UCSD-AML1 (cell line): ENCODE results near the gene ADORA1.

Experiments used
- DNase-seq: peaks from one replicate; lab custom pipeline; 2025; ENCODE audit not compliant: unreplicated experiment; lab: John Stamatoyannopoulos, UW

ADORA1 gene

DNA sequence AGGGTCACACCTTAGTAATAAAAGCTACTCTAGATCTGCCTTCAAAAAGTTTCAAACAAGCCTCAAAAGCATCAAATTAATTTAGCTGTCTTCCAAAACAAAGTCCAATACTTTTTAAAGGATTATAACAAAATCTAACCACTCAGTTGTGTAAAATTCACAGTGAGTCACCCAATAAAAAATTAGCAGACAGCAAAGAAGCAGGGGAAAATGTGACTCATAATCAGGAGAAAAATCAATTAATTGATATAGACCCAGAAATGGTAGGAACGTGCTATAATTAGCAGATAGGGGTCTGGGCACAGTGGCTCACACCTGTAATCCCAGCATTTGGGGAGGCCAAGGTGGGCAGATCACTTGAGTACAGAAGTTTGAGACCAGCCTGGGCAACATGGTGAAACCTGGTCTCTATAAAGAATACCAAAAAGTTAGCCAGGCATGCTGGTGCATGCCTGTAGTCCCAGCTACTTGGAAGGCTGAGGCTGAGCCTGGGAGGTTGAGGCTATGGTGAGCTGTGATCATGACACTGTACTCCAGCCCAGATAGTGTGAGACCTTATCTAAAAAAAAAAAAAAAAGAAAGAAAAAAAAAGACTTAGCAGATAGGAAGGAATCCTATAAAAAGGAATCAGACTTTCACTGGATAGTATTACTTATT is 33.6 kb upstream of the ADORA1 start:
- DNase-seq: no peak

GRCh38 chr1:203095061-203095690 is 32.4 kb upstream of the ADORA1 start:
- no peak for DNase-seq

DNA sequence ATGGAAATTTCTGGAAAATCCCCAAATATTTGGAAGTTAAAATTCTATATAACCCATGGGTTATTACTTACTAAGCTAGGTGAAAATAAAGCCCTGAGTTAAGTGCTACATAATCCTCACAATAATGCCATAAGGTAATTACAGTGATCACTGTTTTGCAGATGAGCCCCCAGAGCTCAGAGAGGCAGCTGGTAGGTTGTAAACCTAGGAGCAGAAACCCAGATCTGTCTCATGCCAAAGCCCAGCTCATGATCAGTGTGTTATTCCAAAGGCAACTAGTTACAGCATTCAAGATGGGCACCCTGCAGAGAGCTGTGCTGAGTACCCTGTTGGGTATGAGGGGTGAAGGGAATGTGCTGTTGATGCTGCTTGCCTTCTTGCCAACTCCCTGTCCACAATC is 31.0 kb upstream of the ADORA1 start:
- no peak for DNase-seq

- no peak for DNase-seq
These were observed 30.5 kb upstream of the ADORA1 start for GRCh38 chr1:203097001-203097400.

GRCh38 chr1:203098445-203098844 is 29.1 kb upstream of the ADORA1 start:
- no peak for DNase-seq

- no peak for DNase-seq
These were observed 28.5 kb upstream of the ADORA1 start for GRCh38 chr1:203098914-203099520.

DNA sequence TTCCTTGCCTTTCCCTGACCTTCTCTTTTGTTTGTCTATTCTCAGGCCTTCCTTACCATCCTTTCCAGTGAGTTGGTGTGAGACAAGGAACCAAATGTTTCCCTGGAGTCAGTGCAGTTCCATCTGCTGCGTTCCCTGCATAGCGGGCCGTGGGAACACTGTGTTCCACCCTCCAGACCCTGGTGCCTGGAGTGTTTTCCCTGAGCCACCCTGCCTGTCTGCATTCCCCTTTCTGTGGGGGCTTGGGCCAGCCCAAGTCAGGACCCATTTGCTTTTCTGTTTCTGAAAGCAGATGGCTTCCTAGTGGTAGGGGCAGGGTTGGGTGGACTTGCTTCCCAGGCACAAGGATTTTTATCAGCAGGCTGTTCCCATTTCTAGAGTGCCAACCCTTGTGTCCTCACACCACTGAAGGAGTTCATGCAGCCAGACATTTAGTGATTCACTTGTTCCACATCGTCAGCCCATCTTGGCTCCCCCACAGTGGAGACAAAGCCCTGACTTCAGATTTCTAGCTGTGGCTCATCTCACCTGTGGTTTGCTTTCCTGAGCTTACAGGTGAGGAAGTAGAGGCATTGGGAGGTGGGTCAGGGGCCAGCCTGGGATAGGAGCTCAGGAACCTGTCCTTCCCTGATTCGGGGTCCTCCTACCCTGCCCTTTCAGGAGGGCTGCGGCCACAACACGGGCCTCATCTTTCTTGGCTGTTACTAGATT is 27.6 kb upstream of the ADORA1 start:
- DNase-seq: no peak

DNA sequence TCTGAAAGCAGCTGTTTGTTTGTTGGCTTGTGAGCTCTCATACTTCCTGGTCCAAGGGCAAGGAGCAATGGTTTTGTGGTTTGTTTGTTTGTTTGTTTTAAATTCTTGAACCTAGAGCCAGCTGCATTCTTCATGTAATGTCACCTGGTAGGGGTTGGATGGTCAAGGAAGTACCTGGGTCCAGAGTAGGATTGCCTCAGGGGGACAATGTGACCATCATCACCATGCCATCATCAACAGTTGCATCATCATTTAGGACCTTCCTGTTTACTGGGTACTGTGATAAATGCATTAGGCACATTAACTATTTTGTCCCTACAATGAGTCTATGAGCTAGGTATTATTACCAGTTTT is 27.0 kb upstream of the ADORA1 start:
- no peak for DNase-seq

DNA sequence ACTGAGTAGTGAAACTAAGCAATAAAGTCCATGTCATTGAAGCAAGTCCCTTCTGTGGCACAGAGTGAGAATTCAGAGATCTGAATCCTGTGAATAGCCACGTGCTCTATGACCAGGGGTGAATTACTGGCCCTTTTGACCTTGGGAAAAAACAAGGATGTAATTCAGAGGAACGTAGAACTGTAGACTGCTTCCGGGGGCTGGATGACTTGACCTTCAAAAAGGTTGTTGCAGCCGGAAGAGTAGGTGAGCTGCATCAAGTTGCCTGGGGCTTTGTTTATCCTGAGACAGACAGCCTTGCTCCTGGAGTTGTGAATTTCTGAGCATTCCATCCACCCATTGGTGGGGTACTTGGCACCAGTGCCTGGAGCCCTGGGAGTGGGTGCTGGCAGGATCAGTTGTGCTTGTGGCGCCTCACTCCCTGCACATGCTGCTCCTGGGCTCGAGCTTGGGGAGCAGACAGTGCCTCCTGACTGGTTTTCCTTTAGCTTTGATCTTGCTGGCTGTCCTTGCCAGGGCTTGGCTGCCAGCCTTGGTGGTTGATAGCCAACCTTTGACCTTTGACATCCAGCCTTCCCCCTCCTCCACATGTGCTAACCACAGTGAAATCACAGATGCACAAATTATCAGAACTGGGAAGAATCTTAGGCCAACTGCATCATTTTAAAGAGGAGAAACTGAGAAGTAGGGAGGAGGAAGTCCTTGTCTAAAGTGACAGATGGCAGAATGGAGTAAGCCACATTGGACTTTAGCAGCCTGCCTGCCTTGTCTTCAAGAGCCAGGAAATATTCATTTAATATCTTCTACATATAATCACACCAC is 25.5 kb upstream of the ADORA1 start:
- no peak for DNase-seq

DNA sequence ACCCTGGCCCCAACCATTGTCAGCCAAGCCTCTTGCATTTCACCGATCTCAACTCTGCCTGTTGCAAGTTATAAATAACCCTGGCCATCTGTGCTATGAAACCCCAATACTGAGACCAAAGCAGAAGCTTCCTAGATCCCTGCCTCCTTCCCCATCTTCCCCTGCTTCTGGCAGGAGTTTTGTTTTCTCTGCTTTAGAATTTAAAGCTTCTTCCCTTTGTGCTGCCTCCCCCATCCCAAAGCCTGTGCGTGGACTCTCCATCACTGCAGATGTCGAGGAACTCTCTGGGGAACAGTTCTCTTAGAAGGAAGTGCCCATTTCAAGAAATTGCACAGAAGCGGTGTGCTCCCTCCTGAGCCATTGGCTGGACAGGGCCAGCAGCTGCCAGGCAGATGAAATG is 24.3 kb upstream of the ADORA1 start:
- DNase-seq: no peak

DNA sequence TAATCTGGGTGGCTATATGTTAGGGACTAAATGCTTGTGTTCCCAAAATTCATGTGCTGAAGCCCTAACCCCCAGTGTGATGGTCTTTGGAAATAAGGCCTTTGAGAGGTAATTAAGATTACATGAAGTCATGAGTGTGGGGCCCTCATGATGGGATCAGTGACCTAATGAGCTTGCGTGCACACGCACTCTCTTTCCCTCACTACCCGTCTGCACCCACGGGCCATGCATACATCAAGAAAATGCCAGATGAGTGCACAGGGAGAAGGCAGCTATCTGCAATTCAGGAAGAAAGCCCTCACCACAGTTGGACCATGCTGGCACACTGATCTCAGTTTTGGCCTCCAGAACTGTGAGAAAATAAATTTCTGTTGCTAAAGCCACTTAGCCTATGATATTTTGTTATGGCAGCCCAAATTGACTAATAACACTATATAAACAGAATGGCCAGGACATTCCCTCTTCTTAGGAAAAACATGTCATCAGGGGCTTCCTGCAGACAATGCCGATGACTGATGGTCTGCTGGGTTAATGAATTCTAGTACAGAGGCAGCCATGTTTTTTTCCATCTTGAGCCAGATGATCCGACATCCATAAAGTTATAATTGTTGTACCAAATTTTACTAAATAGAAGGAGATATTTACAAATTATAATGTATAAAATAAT is 23.6 kb upstream of the ADORA1 start:
- DNase-seq: no peak

DNA sequence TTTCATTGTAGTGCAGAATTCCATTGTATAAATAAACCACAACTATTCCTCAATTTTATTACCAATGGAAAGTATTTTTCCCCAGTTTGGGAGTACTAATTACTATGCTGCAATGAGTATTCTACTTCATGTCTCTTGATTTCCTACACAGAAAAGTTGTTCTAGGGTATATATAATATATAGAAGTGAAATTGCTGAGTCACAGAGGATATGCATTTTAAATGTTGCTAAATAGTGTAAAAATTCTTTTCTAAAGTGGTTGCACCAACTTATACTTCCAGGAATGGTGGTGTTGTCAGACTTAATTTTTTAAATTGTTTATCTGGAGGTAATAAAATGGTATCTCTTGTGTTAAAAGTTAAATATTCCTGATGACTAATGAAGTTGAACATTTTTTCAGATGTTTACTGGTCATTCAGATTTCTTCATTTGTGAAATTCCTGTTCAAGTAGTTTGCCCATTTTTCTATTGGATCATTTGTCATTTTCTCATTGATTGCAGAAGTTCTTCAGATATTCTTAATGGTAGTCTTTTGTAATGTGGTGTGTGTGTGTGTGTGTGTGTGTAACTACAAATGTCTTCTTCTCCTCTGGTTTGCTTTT is 22.6 kb upstream of the ADORA1 start:
- DNase-seq: no peak

GRCh38 chr1:203112475-203112874 is 15.1 kb upstream of the ADORA1 start:
- no peak for DNase-seq

GRCh38 chr1:203113308-203113707 is 14.2 kb upstream of the ADORA1 start:
- DNase-seq: no peak

DNA sequence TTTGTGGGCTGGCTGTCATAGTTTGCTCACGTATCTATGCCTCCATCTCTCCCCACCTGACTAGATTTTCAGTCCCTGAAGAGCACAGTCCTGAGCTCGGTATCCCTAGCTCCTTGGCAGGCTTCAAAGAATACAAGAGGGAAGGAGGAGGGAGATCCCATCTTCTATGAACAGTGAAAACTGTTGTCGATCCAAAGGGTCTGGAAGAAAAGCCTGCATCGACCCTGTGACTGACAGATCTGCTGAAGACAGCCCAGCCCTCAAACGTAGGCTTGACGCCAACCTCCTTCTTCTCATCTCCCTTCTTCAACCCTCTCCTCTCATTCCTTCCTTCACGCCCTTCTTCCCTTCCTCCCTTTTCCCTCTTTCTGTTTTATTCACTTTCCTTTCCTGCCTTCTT is 13.3 kb upstream of the ADORA1 start:
- no peak for DNase-seq

GRCh38 chr1:203116091-203116820 is 11.3 kb upstream of the ADORA1 start:
- DNase-seq: no peak

DNA sequence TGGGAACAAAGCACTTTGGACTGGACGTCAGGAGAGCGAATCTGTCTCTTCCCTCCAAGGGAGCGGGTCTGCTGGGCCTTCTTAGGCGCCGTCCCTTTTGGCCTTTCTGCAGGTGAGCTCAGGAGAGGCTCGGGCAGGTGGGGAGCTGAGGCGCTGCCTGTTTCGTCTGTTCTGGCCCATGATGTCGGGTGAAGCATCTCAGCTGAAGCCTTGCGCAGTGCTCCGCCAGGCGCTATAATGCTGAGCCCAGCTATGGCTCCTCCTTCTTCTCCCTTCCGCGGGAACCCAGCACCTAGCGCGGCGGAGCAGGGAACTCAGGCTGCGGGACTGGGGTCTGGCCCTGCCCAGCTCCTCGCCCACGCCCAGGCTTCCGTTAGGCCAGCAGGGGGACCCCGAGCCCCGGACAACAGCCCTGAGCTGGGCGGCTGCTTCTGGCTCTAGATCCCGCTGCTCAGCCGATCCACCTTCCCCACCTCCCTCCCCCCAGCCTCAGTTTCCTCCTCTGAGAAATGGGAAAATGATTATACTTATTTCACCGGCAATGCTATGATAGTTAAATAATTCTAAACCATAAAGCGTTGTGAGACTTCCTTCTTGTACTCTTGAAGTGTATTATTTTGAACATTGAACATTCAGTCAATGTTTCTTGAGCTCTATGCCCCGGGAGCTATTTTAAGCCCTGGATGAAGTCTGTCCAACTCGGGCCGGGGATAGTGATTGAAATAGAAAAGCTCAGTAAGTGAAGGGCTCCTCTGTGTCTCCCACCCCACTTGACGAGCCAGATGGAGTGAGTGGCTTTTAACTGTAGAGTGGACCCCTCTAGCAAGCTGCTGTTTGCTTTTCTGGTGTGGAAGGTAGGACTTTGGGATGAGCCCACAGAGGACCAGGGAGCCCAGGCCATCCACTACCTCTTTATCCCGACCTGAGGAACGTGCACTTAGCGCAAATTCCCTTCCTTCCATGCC is 9.6 kb upstream of the ADORA1 start:
- DNase-seq: peak; percentile 56

- no peak for DNase-seq
These were observed 7.0 kb upstream of the ADORA1 start for GRCh38 chr1:203120325-203121153.
